ENCODE measurements around the gene CHSY1.

- TF ChIP-seq POLR2A (IDR thresholded peaks at IDR 0.05; ENCODE audit: low read length) (no peak), ZSCAN20 (CRISPR knock-in tag; IDR thresholded peaks at IDR 0.05) (no peak), RAD21 (conservative IDR thresholded peaks at IDR 0.05 in 1 of 2, IDR thresholded peaks at IDR 0.05 in 1 of 2) (no peak), MAX (IDR thresholded peaks at IDR 0.05) (no peak), ELK1 (IDR thresholded peaks at IDR 0.05; ENCODE audit: low read depth, low read length) (no peak), CTCF (IDR thresholded peaks at IDR 0.05) (no peak), SMC3 (IDR thresholded peaks at IDR 0.05) (no peak), EP300 (IDR thresholded peaks at IDR 0.05) (no peak), MYC (IDR thresholded peaks at IDR 0.05; ENCODE audit: borderline replicate concordance, low read length) (no peak), HDAC2 (IDR thresholded peaks at IDR 0.05) (no peak), KDM1A (IDR thresholded peaks at IDR 0.05; ENCODE audit: low read depth) (no peak), ESRRA (IDR thresholded peaks at IDR 0.05; ENCODE audit: borderline replicate concordance, low read length) (no peak), MAFK (IDR thresholded peaks at IDR 0.05; ENCODE audit: partially characterized antibody) (no peak)
Observed at GRCh38 chr15:101179341-101180153, 72.3 kb downstream of the CHSY1 start.

Data from A549 (cell line).